HG03571 (cell line): ENCODE results near the gene SP140L.
"Not testable (repeated sequence)": the region's sequence is repeated elsewhere in the genome, so short reads cannot be mapped to it uniquely, and the experiment has no call there.

ENCODE experiments used
- ATAC-seq: cut with Tn5 transposase; IDR thresholded peaks from one replicate; pipeline ENCODE4 v1.9.1; 2021; ENCODE audit not compliant: unreplicated experiment

Gene SP140L

GRCh38 chr2:230326453-230327417 is at the start of gene SP140L:
Gene SP140L (plus strand): TSS chr2:230327193. CDS start chr2:230327270, 77 bp downstream.
- peak; percentile 90 for ATAC-seq

DNA sequence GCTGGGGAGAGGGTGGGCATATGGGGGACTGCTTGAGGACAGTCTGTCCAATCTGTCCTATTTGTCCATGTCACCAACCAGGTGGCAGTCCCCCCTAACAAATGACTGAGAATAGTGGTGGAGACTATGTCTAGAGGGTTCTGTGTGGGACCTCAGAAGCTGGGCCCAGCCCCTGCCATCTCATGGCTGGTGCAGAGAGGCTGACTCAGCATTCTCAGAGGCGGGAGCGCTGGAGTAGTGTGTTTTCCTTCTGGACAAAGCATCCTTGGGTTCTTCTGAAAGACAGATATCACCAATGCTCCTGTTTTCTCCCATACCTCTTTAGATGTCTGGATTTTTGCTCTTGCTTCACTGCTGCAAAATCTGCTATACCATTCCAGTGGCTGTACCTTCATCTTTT is 44.1 kb upstream of the SP140L start:
- no peak for ATAC-seq

- no peak for ATAC-seq
Measured at GRCh38 chr2:230286048-230286447, 40.9 kb upstream of the SP140L start.

- ATAC-seq: not testable (repeated sequence)
Measured at GRCh38 chr2:230289311-230289710, 37.7 kb upstream of the SP140L start.

DNA sequence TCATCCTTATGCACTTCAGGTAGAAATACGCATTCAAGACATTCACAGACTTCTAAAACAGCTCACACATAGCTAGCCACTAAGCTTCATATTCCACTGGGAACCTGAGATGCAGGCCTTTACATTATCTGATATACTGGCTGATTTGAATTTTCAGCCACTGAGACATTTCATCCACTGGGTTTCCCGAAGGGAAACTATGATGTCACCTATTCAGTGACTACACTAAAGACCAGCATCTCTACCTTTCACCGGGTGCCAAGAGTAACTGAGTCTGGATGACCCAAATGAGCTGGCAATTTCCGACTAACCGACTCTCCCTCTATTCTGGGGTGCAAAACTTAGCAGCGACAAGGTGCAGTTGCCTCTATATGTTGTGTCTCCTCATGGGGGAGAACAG is 31.8 kb upstream of the SP140L start:
- ATAC-seq: no peak

- ATAC-seq: no peak
Measured at GRCh38 chr2:230296917-230297316, 30.1 kb upstream of the SP140L start.

- no peak for ATAC-seq
Measured at GRCh38 chr2:230299618-230300017, 27.4 kb upstream of the SP140L start.

GRCh38 chr2:230305416-230306275 is 21.3 kb upstream of the SP140L start:
- no peak for ATAC-seq

GRCh38 chr2:230306474-230306873 is 20.5 kb upstream of the SP140L start:
- no peak for ATAC-seq

- ATAC-seq: no peak
Measured at GRCh38 chr2:230307485-230307884, 19.5 kb upstream of the SP140L start.

DNA sequence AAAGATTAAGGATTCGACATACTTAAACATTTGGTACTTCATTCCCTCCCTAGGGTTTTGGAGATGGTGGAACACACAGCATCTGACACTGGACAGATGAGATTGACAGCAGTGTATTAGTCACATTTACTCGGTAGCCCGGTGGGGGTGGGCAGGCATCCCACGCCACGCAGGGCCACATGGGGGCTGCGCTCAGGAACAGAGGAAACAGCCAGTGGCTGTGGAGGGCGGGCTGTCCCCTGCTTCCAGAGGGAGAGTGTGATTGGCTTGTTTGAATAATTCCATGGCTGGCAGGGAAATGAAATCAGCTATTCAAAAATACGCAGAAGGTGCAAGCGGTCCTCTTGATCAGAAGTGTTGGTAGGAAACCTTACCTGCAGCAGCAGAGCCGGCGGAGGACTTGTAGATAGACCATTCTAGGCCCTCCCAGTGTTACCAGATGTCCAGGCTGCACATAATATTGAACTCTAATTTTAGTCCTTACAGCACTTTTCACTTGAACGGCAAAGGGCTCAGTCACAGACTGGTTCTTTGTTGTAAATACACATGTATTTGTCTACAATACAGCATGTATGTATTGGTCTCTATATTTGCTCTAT is 18.5 kb upstream of the SP140L start:
- no peak for ATAC-seq

- ATAC-seq: not testable (repeated sequence)
Measured at GRCh38 chr2:230310792-230311191, 16.2 kb upstream of the SP140L start.

DNA sequence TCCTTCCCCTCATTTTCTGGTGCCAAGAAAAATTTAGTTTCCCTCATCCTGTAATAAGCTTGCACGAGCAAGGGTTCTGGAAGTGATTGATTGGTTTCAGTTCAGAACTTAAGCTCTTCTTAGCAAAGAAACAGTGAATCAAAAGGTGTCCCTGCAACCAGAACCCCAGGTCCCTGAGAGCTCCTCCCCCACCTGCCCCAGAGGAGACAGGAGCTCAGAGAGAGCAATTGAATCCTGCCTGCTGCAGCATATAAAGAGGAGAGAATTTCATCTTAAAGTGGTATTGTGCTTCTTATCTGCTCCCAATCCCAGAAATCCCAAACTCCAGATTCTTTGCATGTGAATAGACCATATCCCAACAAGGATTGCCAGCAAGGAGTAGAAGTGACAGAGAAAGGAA is 15.4 kb upstream of the SP140L start:
- ATAC-seq: not testable (repeated sequence)

DNA sequence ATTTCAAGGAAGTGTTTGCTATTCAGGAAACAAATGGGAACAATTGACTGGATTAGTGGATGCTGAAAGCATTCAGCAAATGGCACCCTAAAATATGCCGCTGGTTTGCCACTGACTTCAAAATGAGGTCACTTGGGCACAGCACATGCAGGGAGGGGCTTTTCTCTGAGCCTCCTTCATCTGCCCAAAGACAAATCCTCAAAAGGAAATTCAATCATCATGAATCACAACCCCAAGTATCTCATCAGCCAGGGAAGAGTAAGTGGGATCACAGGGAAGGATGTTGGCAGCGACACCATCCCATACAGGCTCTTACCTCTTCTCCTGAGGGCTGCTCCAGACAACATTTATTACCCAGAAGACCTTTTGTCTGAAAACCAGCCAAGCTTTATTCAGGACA is 14.4 kb upstream of the SP140L start:
- ATAC-seq: no peak

DNA sequence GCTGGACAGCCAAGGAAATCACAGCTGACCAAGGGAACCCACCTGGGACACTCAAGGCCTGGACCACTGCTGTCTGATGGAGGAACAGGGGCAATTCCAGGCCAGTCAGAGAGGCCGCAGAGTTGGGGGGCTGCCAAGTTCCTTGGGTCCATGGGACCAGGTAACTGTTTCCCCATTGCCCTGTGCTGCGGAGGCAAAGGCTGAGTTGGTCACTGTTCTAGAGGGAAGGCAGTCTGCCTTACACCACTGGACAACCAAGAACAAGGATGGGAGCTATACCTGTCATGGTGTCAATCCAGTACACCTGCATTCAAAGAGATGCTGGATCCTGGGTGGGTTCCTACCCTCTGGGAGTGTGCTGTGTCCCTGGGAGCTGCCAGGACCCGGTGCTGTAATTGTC is 9.6 kb upstream of the SP140L start:
- no peak for ATAC-seq

DNA sequence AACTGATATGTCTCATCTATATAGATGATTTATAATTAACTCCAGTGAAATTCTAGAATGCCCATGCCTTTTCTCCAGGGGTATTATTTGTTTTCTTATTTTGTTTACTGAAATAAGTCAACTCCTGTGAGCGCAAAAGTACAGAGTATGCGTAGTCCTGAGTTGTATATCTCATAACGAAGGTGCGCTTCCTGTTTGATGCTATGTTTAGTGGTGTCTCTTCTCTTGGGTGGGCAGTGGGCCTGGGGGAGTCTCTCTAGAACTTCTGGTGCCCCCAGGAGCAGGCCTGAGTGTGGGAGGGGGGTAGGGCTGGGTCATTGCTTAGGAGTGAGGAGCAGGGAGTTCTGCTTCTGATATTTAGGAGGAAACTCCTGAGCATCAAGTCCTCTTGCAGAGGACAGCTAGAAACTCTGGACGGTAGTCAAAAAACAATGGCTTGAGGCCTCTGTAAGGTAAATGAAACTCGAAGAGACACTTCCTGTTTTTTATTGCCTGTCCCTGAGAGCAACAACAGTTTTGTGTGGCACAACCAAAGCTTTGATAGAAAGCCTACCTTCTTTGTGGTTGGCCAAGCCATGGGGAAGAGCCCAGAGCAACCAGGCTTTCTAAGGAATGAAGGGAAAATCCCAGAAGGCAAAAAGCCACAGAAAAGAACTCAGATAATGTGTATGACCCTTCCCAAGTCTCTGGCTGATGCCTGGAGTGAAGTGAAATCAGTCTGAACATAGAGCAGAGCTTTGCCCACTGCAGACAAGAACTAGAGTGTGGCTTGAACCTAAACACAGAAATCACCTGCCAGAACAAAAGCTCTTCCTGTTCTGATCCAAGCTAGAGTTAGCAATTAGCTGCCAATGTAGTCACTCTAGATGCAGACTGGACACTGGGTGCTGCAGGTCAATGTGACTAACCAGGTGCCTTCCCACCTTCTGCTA is 8.5 kb upstream of the SP140L start:
- ATAC-seq: peak; percentile 47

DNA sequence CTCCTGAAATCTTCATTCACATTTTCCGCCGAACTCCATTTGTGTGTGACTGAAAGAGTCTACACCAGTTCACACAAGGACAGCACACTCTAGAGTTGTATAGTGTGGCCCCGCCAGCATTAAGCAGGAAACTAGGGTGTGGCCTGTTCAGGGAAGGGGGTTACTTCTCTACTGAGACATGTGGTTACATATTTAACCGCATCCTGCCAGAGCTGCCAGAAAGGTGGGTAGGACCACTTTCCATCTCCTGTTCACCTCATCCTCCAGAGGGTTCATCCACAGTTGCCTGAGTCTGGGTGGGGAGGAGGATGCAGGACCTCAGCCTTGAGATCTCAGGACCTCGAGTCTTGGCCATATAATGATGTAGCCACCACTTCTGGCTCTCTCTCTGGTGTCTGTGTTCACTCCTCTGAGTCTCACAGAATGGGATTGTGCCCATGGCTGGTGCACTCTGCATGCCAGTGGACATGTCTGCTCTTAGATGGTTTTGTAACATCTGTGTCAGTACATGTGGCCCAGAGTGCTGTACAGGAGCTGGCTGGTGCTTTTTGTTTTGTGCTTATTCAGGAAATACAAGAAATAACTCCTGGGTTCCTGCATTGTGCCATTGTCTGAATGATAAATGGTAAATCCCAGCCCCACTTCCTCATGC is 7.7 kb upstream of the SP140L start:
- ATAC-seq: peak; percentile 85

- no peak for ATAC-seq
Measured at GRCh38 chr2:230321031-230321430, 6.0 kb upstream of the SP140L start.

- no peak for ATAC-seq
Measured at GRCh38 chr2:230322561-230323384, 4.2 kb upstream of the SP140L start.
